CD4-positive, alpha-beta T cell (primary cell): ENCODE measurements around the gene STUB1. TPM values are rescaled to one million over a fixed set of nuclear protein-coding genes. Genes with fewer than 3 reads are reported as not detected.

Experiments used
- ATAC-seq: fragments of 200-7000 bp; cut with Tn5 transposase; one replicate; pipeline ENCODE4 v1.10.0; 2022; ENCODE audit warnings: mild to moderate bottlenecking; ENCODE audit not compliant: poor library complexity
- CTCF ChIA-PET: fragments of 350-600 bp; sonication (Branson Sonifier 250); formaldehyde crosslinking; loops from one replicate; lab custom pipeline; 2021; ENCODE audit warnings: antibody characterized with exemption, inconsistent platforms; lab: Charles Lee
- POLR2A ChIA-PET: fragments of 350-600 bp; sonication (Branson Sonifier 250); formaldehyde crosslinking; loops from one replicate; lab custom pipeline; 2021; ENCODE audit warnings: antibody characterized with exemption, inconsistent platforms; lab: Charles Lee
- DNase-seq, 14 experiments: peaks; one replicate each; pipeline ENCODE4 v3.0.0-alpha.2; 2013 to 2020; ENCODE audit warnings: mixed read lengths in 2 of 14
- H3K27ac ChIP-seq, 2 donors: one replicate each; pipeline versions ENCODE4 v1.5.1 to v1.7.0; 2013; ENCODE audit warnings: low read length in 2 of 2, low read depth in 1 of 2, mild to moderate bottlenecking in 1 of 2
- H3K27me3 ChIP-seq, 2 experiments: 1 replicate in 1 of 2; 2 replicates in 1 of 2; pipeline versions ENCODE4 v1.6.1 to v1.7.0; 2013; ENCODE audit warnings: low read length in 2 of 2, control low read depth in 1 of 2, mild to moderate bottlenecking in 1 of 2, moderate library complexity in 1 of 2; ENCODE audit not compliant: insufficient read depth in 2 of 2, control insufficient read depth in 1 of 2
- H3K36me3 ChIP-seq: one replicate; pipeline ENCODE4 v1.6.1; 2013; ENCODE audit warnings: low read length, control low read depth; ENCODE audit not compliant: insufficient read depth
- H3K4me1 ChIP-seq: one replicate; pipeline ENCODE4 v1.6.1; 2013; ENCODE audit warnings: low read length, control low read depth; ENCODE audit not compliant: insufficient read depth
- H3K4me3 ChIP-seq: one replicate; pipeline ENCODE4 v1.5.1; 2013; ENCODE audit warnings: mild to moderate bottlenecking, low read length, moderate library complexity
- H3K9me3 ChIP-seq, 2 experiments: 1 replicate in 1 of 2; 2 replicates in 1 of 2; pipeline versions ENCODE4 v1.6.1 to v1.7.0; 2013; ENCODE audit warnings: low read length in 2 of 2, mild to moderate bottlenecking in 2 of 2, control low read depth in 1 of 2, moderate library complexity in 1 of 2; ENCODE audit not compliant: control insufficient read depth in 1 of 2, insufficient read depth in 1 of 2
- H3K27ac Mint-ChIP-seq: one replicate; pipeline ENCODE4 v1.8.0; 2020; ENCODE audit warnings: mixed read lengths
- H3K27me3 Mint-ChIP-seq: one replicate; pipeline ENCODE4 v1.8.0; 2021; ENCODE audit warnings: mixed read lengths
- H3K36me3 Mint-ChIP-seq: one replicate; pipeline ENCODE4 v1.8.0; 2021; ENCODE audit warnings: low read depth, mixed read lengths
- H3K4me1 Mint-ChIP-seq: one replicate; pipeline ENCODE4 v1.8.0; 2021; ENCODE audit warnings: low read depth, mixed read lengths
- H3K4me3 Mint-ChIP-seq: one replicate; pipeline ENCODE4 v1.8.0; 2020; ENCODE audit warnings: mild to moderate bottlenecking, mixed read lengths
- H3K9me3 Mint-ChIP-seq: one replicate; pipeline ENCODE4 v1.8.0; 2020; ENCODE audit warnings: mixed read lengths
- CTCF ChIP-seq: fragments of 200-600 bp; IDR thresholded peaks from one replicate; pipeline ENCODE4 v1.8.0; 2022; ENCODE audit warnings: antibody characterized with exemption, mild to moderate bottlenecking
- intact Hi-C, 2 experiments: fragments of 100-400 bp; cut with DNase I in 1 of 2; cut with micrococcal nuclease in 1 of 2; formaldehyde crosslinking; loops; one replicate each; pipeline versions ENCODE4 v1.15.1 to v1.9.0; 2023 to 2025; cut with DNase I, micrococcal nuclease
- total RNA-seq, 174 experiments: library from RNA in 2 of 174; stranded (reverse) in 2 of 174; gene quantifications; one replicate each; pipeline ENCODE4 v1.2.3 and lab custom pipeline; 2021 to 2026

The STUB1 gene
- total RNA-seq, 2 experiments from 2014 or later: 46.9 to 53.9 TPM

GRCh38 chr16:692356-693108, 12.3 kb downstream of the STUB1 start:
- Mint-ChIP-seq H3K27me3 (no peaks in the 10 kb centered on the region), H3K9me3 (no peaks in the 10 kb centered on the region), H3K4me3 (peak overlapping the region; percentile 80), H3K27ac (peak overlapping the region; percentile 57), H3K36me3 (peaks cover 5% of the 10 kb centered on the region), H3K4me1 (peaks cover 22% of the 10 kb centered on the region)
- ChIA-PET POLR2A (interaction anchor here (1.3 to 4.1 kb wide), 5 partner anchors 8 to 28 kb away, joined by 3 to 55 read pairs (median 6); partner anchors contain the start of genes ANTKMT, JMJD8, RHOT2 and STUB1), CTCF (no interaction called here)
- ATAC-seq (no peak), DNase-seq (no peak)
- no peaks in the 10 kb centered on the region for H3K27me3 ChIP-seq
- H3K4me3 ChIP-seq: no peak overlapping the region
- H3K36me3 ChIP-seq: no peaks in the 10 kb centered on the region
- H3K27ac ChIP-seq: no peak overlapping the region
- H3K4me1 ChIP-seq: peaks cover 56% of the 10 kb centered on the region
- intact Hi-C loops: loop anchor here in 1 of 2 experiments (10.0 kb wide), 2 partner anchors 722 to 1272 kb away; partner anchors contain the start of genes RNF151, RPS2 and UNKL
- TF ChIP-seq CTCF: no peak
- H3K9me3 ChIP-seq: peaks cover 0 to 7% of the 10 kb centered on the region in 2 experiments

DNA sequence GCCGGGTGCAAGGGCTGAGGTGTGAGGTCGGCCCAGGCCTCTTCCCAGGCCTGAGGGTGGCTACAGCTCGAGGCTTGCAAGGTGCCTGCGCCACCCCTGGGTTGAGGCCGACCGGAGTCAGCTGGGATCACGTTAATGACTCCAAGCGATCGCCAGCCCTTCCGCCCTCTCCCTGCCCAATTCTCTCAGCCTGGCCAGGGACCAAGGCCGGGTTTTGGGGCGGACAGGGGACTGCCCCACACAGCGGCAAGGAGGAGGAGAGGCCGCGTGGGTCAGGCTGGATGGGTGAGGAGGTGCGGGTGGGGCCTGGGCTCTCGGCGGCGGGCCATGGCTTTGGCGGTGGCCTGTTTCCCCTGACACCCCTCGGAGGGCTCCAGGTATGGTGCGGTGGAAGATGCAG, 13.2 kb downstream of the STUB1 start:
- no peaks in the 10 kb centered on the region for H3K9me3 Mint-ChIP-seq
- no peak overlapping the region for H3K27ac ChIP-seq
- DNase-seq (peak in 1 of 14 experiments; percentile 57), ATAC-seq (no peak)
- intact Hi-C loops: loop anchor here in 1 of 2 experiments (10.0 kb wide), 2 partner anchors 721 to 1271 kb away; partner anchors contain the start of genes RNF151, RPS2 and UNKL
- no peaks in the 10 kb centered on the region for H3K36me3 ChIP-seq
- ChIA-PET CTCF (no interaction called here), POLR2A (interaction anchor here (1.8 to 4.1 kb wide), 3 partner anchors 9 to 28 kb away, joined by 6 to 55 read pairs (median 7); partner anchors contain the start of genes ANTKMT, JMJD8 and STUB1)
- no peak for TF ChIP-seq CTCF
- H3K9me3 ChIP-seq: peaks cover 0 to 7% of the 10 kb centered on the region in 2 experiments
- H3K27ac Mint-ChIP-seq: no peak overlapping the region
- peaks cover 22% of the 10 kb centered on the region for H3K4me1 Mint-ChIP-seq
- H3K4me1 ChIP-seq: peaks cover 58% of the 10 kb centered on the region
- peaks cover 5% of the 10 kb centered on the region for H3K36me3 Mint-ChIP-seq
- peak overlapping the region; percentile 80 for H3K4me3 Mint-ChIP-seq
- no peaks in the 10 kb centered on the region for H3K27me3 Mint-ChIP-seq
- H3K4me3 ChIP-seq: no peak overlapping the region
- H3K27me3 ChIP-seq: no peaks in the 10 kb centered on the region

DNA sequence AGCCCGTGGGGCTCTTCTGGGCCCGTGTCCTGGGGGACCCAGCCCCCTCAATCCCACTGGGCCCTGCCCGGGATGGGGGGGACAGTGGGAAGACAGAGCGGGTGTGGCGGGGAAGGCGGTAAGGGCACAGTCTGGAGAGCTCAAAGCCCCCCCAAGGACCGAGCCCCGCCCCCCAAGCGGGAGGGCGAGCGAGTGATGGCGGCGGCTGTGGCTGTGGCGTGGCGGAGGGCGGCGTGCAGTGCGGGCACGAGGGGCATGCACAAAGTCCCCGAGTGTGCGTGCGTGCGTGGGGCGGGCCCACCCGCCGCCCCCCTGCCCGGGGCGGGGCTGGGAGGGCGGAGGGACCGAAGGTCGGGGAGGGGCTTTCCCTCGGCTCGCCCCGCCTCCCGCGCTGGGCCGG, 13.6 kb downstream of the STUB1 start:
- DNase-seq (peak in 5 of 14 experiments; percentile 35 to 82 (median 49)), ATAC-seq (peak; percentile 28)
- ChIA-PET POLR2A (interaction anchor here (1.8 to 4.1 kb wide), 3 partner anchors 10 to 27 kb away, joined by 6 to 55 read pairs (median 7); partner anchors contain the start of genes ANTKMT, JMJD8 and STUB1), CTCF (no interaction called here)
- TF ChIP-seq CTCF: no peak
- no peaks in the 10 kb centered on the region for H3K36me3 ChIP-seq
- Mint-ChIP-seq H3K27me3 (no peaks in the 10 kb centered on the region), H3K27ac (no peak overlapping the region), H3K36me3 (peaks cover 5% of the 10 kb centered on the region), H3K4me1 (peaks cover 22% of the 10 kb centered on the region), H3K4me3 (peak overlapping the region; percentile 80), H3K9me3 (no peaks in the 10 kb centered on the region)
- H3K4me1 ChIP-seq: peaks cover 58% of the 10 kb centered on the region
- peaks cover 0 to 7% of the 10 kb centered on the region in 2 experiments for H3K9me3 ChIP-seq
- H3K27ac ChIP-seq: no peak overlapping the region
- intact Hi-C loops: loop anchor here in 1 of 2 experiments (10.0 kb wide), 2 partner anchors 721 to 1271 kb away; partner anchors contain the start of genes RNF151, RPS2 and UNKL
- H3K4me3 ChIP-seq: no peak overlapping the region
- no peaks in the 10 kb centered on the region for H3K27me3 ChIP-seq
